NCI-H1092 (cell line): ENCODE data around the gene CENPB.

Experiments
- DNase-seq: peaks from one replicate; lab custom pipeline; 2025; lab: John Stamatoyannopoulos, UW

The CENPB gene

GRCh38 chr20:3788685-3789155 is 2.2 kb upstream of the CENPB start:
- no peak for DNase-seq

- DNase-seq, result no peak
Measured at GRCh38 chr20:3787324-3788014, 929 bp upstream of the CENPB start.

- peak; percentile 34 for DNase-seq
Measured at GRCh38 chr20:3786126-3786484, 435 bp downstream of the CENPB start.

GRCh38 chr20:3785240-3786125 is 1.1 kb downstream of the CENPB start:
- DNase-seq, result no peak

- no peak for DNase-seq
Measured at GRCh38 chr20:3784863-3785239, 1.7 kb downstream of the CENPB start.

- DNase-seq, result no peak
Measured at GRCh38 chr20:3784216-3784853, 2.2 kb downstream of the CENPB start.

GRCh38 chr20:3783511-3784195 is 2.9 kb downstream of the CENPB start:
- no peak for DNase-seq

GRCh38 chr20:3783068-3783489 is 3.5 kb downstream of the CENPB start:
- DNase-seq, result no peak

- DNase-seq, result no peak
Measured at GRCh38 chr20:3782597-3782996, 3.9 kb downstream of the CENPB start.

GRCh38 chr20:3781153-3781910 is 5.2 kb downstream of the CENPB start, which contains the start of gene SPEF1:
Gene SPEF1 (minus strand): TSS chr20:3781448. CDS start chr20:3781287, 161 bp downstream.
- DNase-seq, result peak; percentile 89

GRCh38 chr20:3778976-3779375 is 7.6 kb downstream of the CENPB start:
- no peak for DNase-seq

- no peak for DNase-seq
Measured at GRCh38 chr20:3777716-3778629, 8.6 kb downstream of the CENPB start.

GRCh38 chr20:3777381-3777715 is 9.2 kb downstream of the CENPB start:
- DNase-seq, result no peak

- no peak for DNase-seq
Measured at GRCh38 chr20:3775457-3776108, 11.0 kb downstream of the CENPB start.

- no peak for DNase-seq
Measured at GRCh38 chr20:3771552-3772058, 14.9 kb downstream of the CENPB start.

GRCh38 chr20:3768342-3769130 is 18.0 kb downstream of the CENPB start:
- peak; percentile 46 for DNase-seq

GRCh38 chr20:3767427-3768341 is 18.9 kb downstream of the CENPB start, which contains the start of gene ADISSP:
Gene ADISSP (minus strand): TSS chr20:3767753. CDS start chr20:3760100, 7,653 bp downstream.
- DNase-seq, result peak; percentile 98

- no peak for DNase-seq
Measured at GRCh38 chr20:3767110-3767426, 19.5 kb downstream of the CENPB start.
